Stomach (tissue), 9 donors: Measurements from ENCODE around the gene ETFB. TPM values are rescaled to one million over a fixed set of nuclear protein-coding genes. Genes with fewer than 3 reads are reported as not detected.
"Not testable (repeated sequence)": the region's sequence is repeated elsewhere in the genome, so short reads cannot be mapped to it uniquely, and the experiment has no call there.

Experiments used
- DNase-seq, 2 donors: peaks; one replicate each; pipeline versions ENCODE4 v3.0.0 to v3.0.0-alpha.2; 2013 to 2019
- H3K27ac ChIP-seq, 5 donors: fragments of 200-600 bp in 4 of 5; sonication (generic) in 4 of 5; one replicate each; pipeline ENCODE4 v1.5.1; 2013 to 2019; ENCODE audit warnings: mild to moderate bottlenecking in 1 of 5, moderate library complexity in 1 of 5
- H3K27me3 ChIP-seq, 3 donors: fragments of 200-600 bp; sonication (generic); one replicate each; pipeline ENCODE4 v1.5.1; 2017 to 2019; ENCODE audit warnings: mixed run types in 1 of 3
- H3K36me3 ChIP-seq, 4 donors: fragments of 200-600 bp; sonication (generic); 1 replicate in 3 of 4; 2 replicates in 1 of 4; pipeline ENCODE4 v1.5.1; 2016 to 2019
- H3K4me1 ChIP-seq, 4 donors: fragments of 200-600 bp; sonication (generic); one replicate each; pipeline ENCODE4 v1.5.1; 2016 to 2019
- H3K4me3 ChIP-seq, 4 donors: fragments of 200-600 bp; sonication (generic) in 3 of 4; one replicate each; pipeline ENCODE4 v1.5.1; 2016 to 2019; ENCODE audit warnings: mild to moderate bottlenecking in 1 of 4
- H3K9me3 ChIP-seq, 4 donors: fragments of 200-600 bp; sonication (generic); one replicate each; pipeline ENCODE4 v1.5.1; 2016 to 2019
- EP300 ChIP-seq: sonication (generic); formaldehyde crosslinking; IDR thresholded peaks from one replicate; pipeline ENCODE4 v1.6.1; 2017; ENCODE audit warnings: antibody characterized with exemption
- POLR2A ChIP-seq, 4 donors: fragments of 450-650 bp; IDR thresholded peaks; one replicate each; pipeline ENCODE4 v1.6.1; 2016; ENCODE audit warnings: antibody characterized with exemption in 4 of 4, control low read depth in 2 of 4, mild to moderate bottlenecking in 1 of 4, moderate library complexity in 1 of 4
- POLR2AphosphoS5 ChIP-seq, 3 donors: sonication (generic); formaldehyde crosslinking; IDR thresholded peaks; one replicate each; pipeline ENCODE4 v1.6.1; 2016; ENCODE audit warnings: antibody characterized with exemption in 3 of 3
- WGBS, 5 donors: extraction: QIAGEN DNeasy Blood & Tissue Kit in 3 of 5; methylation state at CpG; one replicate each; pipeline versions ENCODE4 v1.1.5 to v1.1.7; 2013 to 2018; 5-methylcytosine and 5-hydroxymethylcytosine counted together
- intact Hi-C: fragments of 100-400 bp; cut with DNase I; formaldehyde crosslinking; loops from one replicate; pipeline ENCODE4 v1.15.1; 2023; ENCODE audit warnings: low total_unique reads
- polyA plus RNA-seq, 3 donors: library from polyadenylated mRNA; stranded (reverse); fragments of 200-250 nt; gene quantifications; one replicate each; pipeline ENCODE4 v1.2.3, GENCODE V29; 2013
- total RNA-seq, 5 donors: library from RNA; depleted of rRNA; stranded (reverse); fragments of >200 nt; gene quantifications; one replicate each; pipeline versions ENCODE4 v1.1.0 to v1.2.3, GENCODE V29; 2014 to 2016
- TF ChIP-seq, protein P1 (sequence below), 7 experiments: fragments of 450-650 bp in 4 of 7; fragments of 200-600 bp in 3 of 7; sonication (generic) in 3 of 7; IDR thresholded peaks; one replicate each; pipeline ENCODE4 v1.5.1; 2016 to 2019; ENCODE audit warnings: antibody characterized with exemption in 7 of 7, control low read depth in 2 of 7, mild to moderate bottlenecking in 1 of 7
- donor health status: healthy with polysubstance abuse.
- donor health status: Bipolar disorder and iron deficiency.
- donor health status: healthy.

ETFB gene
- total and polyA plus RNA-seq, 8 donors, result 1.2 to 211 (median 105) TPM

DNA sequence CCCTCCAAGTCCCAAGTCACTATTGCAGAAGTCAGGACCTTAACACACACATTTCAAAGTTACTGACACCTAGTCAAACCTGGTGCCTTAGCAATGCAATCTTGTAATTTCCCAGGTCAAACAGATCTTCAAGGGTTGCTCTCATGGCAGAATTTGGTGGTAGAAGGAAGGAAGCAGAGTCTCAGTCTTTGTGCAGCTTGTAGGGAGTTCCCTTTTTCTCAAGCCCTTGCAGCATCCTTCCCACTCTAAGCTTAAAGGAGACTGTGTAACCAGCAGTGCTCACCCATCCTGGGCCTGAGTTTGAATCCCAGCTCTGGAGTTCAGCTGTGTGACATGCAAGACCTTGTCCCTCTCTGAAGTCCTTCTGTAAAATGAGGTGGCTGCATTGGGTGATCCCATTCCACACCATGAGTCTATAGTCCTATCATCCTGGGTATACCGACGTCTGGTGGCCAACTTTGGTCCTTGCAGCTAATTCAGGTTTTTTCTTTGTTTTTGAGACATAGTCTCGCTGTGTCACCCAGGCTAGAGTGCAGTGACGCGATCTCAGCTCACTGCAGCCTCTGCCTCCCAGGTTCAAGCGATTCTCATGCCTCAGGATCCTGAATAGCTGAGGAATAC lies 41.4 kb upstream of the ETFB start:
- intact Hi-C loops, result no loop called here
- peak; percentile 40 to 65 for DNase-seq
- Histone ChIP-seq H3K27me3 (peaks cover 0 to 21% (median 0%) of the 10 kb centered on the region in 3 donors), H3K4me1 (peaks cover 0 to 11% (median 0%) of the 10 kb centered on the region in 4 donors), H3K36me3 (no peaks in the 10 kb centered on the region), H3K27ac (peak overlapping the region in 1 of 5 donors; percentile 50), H3K9me3 (peaks cover 0 to 14% (median 6%) of the 10 kb centered on the region in 4 donors), H3K4me3 (no peak overlapping the region)
- TF ChIP-seq, protein P1, sequence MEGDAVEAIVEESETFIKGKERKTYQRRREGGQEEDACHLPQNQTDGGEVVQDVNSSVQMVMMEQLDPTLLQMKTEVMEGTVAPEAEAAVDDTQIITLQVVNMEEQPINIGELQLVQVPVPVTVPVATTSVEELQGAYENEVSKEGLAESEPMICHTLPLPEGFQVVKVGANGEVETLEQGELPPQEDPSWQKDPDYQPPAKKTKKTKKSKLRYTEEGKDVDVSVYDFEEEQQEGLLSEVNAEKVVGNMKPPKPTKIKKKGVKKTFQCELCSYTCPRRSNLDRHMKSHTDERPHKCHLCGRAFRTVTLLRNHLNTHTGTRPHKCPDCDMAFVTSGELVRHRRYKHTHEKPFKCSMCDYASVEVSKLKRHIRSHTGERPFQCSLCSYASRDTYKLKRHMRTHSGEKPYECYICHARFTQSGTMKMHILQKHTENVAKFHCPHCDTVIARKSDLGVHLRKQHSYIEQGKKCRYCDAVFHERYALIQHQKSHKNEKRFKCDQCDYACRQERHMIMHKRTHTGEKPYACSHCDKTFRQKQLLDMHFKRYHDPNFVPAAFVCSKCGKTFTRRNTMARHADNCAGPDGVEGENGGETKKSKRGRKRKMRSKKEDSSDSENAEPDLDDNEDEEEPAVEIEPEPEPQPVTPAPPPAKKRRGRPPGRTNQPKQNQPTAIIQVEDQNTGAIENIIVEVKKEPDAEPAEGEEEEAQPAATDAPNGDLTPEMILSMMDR (IDR thresholded peaks at IDR 0.05), result peak in 5 of 7 experiments; percentile 9 to 51 (median 30)
- TF ChIP-seq POLR2A (IDR thresholded peaks at IDR 0.05), result no peak
- 28 to 44% (median 39%) methylated on average over 6 of the region's 6 CpGs for WGBS, 5 donors

DNA sequence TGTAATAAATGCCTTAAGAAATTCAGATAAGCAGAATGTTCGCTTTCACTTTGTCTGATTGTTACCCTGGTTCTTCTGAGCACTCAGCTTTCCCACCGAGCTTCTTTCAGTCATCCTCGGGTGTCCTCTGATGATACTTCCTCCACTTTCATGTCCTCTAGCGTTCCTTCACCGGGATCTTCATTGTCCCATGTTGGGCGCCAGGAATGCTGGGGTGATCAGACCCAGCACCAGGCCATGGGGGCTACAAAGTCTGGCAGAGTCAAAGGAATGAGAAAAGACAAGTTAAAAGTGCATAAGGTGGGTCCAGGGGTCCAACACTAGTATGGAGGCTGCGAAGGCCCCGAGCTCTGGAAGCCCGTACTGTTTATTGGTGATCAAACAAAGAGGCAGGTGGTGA lies 35.9 kb upstream of the ETFB start:
- DNase-seq, result no peak
- H3K27ac ChIP-seq, result no peak overlapping the region
- 93 to 97% (median 95%) methylated on average over 9 of the region's 9 CpGs for WGBS, 5 donors
- TF ChIP-seq POLR2A (IDR thresholded peaks at IDR 0.05) (no peak), POLR2AphosphoS5 (IDR thresholded peaks at IDR 0.05) (no peak)
- TF ChIP-seq, protein P1 (IDR thresholded peaks at IDR 0.05), result no peak
- H3K9me3 ChIP-seq, result peaks cover 4 to 28% (median 17%) of the 10 kb centered on the region in 4 donors
- no peak overlapping the region for H3K4me3 ChIP-seq
- no peaks in the 10 kb centered on the region for H3K36me3 ChIP-seq
- no peaks in the 10 kb centered on the region for H3K4me1 ChIP-seq
- intact Hi-C loops, result no loop called here
- H3K27me3 ChIP-seq, result peaks cover 0 to 10% (median 0%) of the 10 kb centered on the region in 3 donors

DNA sequence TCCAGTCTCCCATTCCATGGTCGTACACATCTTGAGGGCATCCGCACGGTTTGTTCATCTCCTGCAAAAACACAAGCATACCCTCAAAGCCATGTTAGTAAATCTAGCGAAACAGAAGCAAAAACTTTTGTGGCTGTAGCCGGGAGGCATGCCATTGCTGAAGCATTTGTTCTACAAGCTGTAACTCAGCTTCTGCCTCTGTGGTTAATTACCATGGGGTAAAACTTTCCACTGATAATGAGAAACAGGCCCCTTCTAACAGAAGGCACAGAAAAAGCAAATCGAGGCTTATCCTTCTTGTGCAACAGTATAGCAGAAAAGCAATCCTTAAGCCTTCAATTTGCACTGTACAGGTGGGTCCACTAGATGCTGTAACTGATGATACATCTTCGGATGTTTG lies 33.7 kb upstream of the ETFB start:
- 82 to 97% (median 87%) methylated on average over 7 of the region's 7 CpGs for WGBS, 5 donors
- H3K27ac ChIP-seq, DNase-seq, H3K4me3 ChIP-seq, H3K36me3 ChIP-seq, H3K27me3 ChIP-seq, H3K4me1 ChIP-seq, intact Hi-C loops: not testable (repeated sequence)
- peaks cover 4 to 28% (median 17%) of the 10 kb centered on the region in 4 donors for H3K9me3 ChIP-seq

DNA sequence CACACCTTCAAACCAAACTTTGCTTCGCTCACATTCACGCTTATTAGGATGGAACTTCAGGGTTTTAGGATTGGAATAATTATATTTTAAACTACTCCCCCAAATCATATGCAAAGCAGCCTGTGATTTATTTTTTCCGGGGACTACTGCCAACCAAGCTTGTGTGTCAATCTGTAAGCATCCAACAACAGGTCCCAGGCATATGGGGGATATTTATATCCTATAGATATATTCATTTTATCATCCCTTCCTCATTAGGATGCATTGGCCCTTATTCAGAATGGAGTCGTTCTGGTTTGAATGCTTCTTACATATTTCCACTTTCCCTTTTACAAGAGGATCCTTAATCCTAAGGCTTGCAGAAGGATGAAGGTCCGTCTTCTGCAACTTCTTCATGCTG lies 33.0 kb upstream of the ETFB start:
- intact Hi-C loops, result no loop called here
- 92 to 95% (median 94%) methylated on average over 5 of the region's 5 CpGs for WGBS, 5 donors
- Histone ChIP-seq H3K27me3 (no peaks in the 10 kb centered on the region), H3K9me3 (peaks cover 4 to 28% (median 17%) of the 10 kb centered on the region in 4 donors), H3K4me3 (no peak overlapping the region), H3K27ac (no peak overlapping the region), H3K36me3 (no peaks in the 10 kb centered on the region), H3K4me1 (peaks cover 6 to 12% (median 7%) of the 10 kb centered on the region in 4 donors)
- no peak for TF ChIP-seq POLR2AphosphoS5 (IDR thresholded peaks at IDR 0.05)
- TF ChIP-seq POLR2A (IDR thresholded peaks at IDR 0.05), result no peak
- TF ChIP-seq, protein P1 (IDR thresholded peaks at IDR 0.05), result no peak
- DNase-seq, result no peak

DNA sequence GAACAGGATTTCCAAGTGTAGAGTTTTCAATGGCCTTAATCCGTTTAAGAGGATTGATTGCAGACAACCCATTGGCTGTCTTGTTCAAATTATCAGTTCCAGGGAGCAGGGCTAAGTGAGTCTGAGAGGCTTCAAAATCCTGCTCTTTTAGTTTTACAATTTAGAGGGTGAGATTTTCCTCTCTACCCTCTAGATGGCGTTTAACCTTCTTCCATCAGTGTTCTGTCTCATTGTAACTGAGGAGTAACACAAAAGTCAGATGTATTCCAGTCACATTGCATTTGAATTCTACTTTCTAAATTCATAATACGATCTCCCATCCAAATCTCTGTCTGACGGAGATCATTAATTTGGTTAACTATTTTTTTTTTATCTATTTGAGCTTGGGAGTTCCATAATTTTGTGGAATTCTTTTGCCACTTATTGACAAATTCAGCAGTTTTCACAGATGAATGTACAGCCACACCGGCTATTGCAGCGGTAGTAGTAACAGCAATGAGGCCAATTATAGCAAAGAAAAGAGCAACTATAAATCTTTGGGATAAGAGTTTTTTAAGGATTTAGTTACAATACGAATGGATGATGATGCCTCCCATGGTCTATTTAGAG lies 32.0 kb upstream of the ETFB start:
- H3K27me3 ChIP-seq, result no peaks in the 10 kb centered on the region
- no peaks in the 10 kb centered on the region for H3K36me3 ChIP-seq
- DNase-seq, result peak in 1 of 2 donors; percentile 24
- intact Hi-C loops, result no loop called here
- TF ChIP-seq POLR2AphosphoS5 (IDR thresholded peaks at IDR 0.05) (no peak), POLR2A (IDR thresholded peaks at IDR 0.05) (no peak), EP300 (no peak)
- TF ChIP-seq, protein P1 (IDR thresholded peaks at IDR 0.05), result peak in 3 of 7 experiments; percentile 18 to 32 (median 28)
- H3K9me3 ChIP-seq, result peaks cover 4 to 21% (median 15%) of the 10 kb centered on the region in 4 donors
- peaks cover 7 to 20% (median 12%) of the 10 kb centered on the region in 4 donors for H3K4me1 ChIP-seq
- no peak overlapping the region for H3K27ac ChIP-seq
- WGBS, 5 donors, result 44 to 50% (median 47%) methylated on average over 7 of the region's 7 CpGs
- H3K4me3 ChIP-seq, result no peak overlapping the region

DNA sequence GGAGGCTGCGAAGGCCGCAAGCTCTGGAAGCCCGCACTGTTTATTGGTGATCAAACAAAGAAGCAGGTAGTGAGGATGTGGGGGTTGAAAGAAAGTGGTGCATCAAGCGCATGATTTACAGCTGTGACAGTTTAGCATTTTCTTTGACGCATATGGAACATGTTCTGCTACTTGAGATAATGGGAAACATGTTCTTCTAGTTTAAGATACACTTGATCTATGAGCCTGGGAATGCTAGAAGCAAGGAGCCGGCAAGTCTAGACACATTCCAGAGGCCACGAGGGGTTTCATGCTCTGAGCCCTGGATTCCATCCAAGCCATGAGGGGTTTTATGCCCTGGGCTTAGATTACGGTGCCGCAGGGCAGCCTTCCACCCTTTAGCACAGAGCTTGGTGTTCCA lies 31.3 kb upstream of the ETFB start:
- H3K4me3 ChIP-seq, H3K36me3 ChIP-seq, H3K27me3 ChIP-seq, intact Hi-C loops, DNase-seq, H3K27ac ChIP-seq: not testable (repeated sequence)
- Histone ChIP-seq H3K9me3 (peaks cover 4 to 14% (median 8%) of the 10 kb centered on the region in 4 donors), H3K4me1 (peaks cover 7 to 20% (median 12%) of the 10 kb centered on the region in 4 donors)
- WGBS, 5 donors, result 70 to 80% (median 76%) methylated on average over 9 of the region's 9 CpGs
